ENCODE results near the gene TEC. TPM values are rescaled to one million over a fixed set of nuclear protein-coding genes. Genes with fewer than 3 reads are reported as not detected.

TEC gene
- total and polyA plus RNA-seq, 3 experiments from 2014 or later = 1.6 to 2.4 (median 1.6) TPM

DNA sequence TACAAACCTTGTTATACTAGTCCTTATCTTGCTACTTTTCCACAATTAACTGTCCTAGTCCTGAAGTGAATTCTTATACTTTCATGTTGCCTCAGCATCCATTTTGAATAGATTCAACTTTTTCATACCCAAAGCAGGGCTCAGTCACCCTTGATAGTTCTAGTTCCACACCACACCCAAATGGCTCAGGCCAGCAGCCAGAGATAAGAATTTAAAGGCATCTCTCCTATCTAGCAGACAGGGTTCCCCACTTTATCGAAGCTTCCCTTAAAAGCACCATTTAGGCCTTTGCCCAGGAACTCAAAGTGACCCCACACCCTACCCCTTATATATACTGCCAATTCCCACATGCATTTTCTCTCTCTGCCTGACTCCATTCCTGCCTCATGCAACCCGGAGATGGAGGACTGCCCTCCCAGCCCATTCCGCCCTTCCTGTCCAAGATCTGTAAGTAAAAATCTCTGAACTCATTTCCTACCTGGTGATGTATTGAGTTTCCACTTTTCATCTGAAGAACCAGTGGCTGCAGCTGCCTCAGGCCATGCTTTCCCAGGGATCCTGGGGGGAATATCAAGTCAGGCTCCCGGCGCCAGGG, 71.9 kb downstream of the TEC start:
- Mint-ChIP-seq H3K27ac (no peak overlapping the region), H3K4me1 (peaks cover 7 to 21% (median 17%) of the 10 kb centered on the region in 3 donors), H3K4me3 (no peak overlapping the region), H3K9me3 (no peaks in the 10 kb centered on the region), H3K27me3 (peaks cover 0 to 7% of the 10 kb centered on the region in 2 donors), H3K36me3 (peaks cover 0 to 14% (median 0%) of the 10 kb centered on the region in 3 donors)
- POLR2A ChIA-PET = no interaction called here
- Histone ChIP-seq H3K27me3 (ENCODE audit: insufficient read depth, low read length, poor library complexity, severe bottlenecking) (no peaks in the 10 kb centered on the region), H3K36me3 (ENCODE audit: insufficient read depth, low read length) (no peaks in the 10 kb centered on the region), H3K9me3 (ENCODE audit: low read length) (no peaks in the 10 kb centered on the region), H3K4me3 (ENCODE audit: low read length) (no peak overlapping the region), H3K4me1 (ENCODE audit: insufficient read depth, low read length) (no peaks in the 10 kb centered on the region), H3K27ac (ENCODE audit: low read depth, low read length) (no peak overlapping the region)
- no peak for DNase-seq
- CTCF ChIA-PET = no interaction called here

GRCh38 chr4:48196758-48197504, 72.7 kb downstream of the TEC start:
- Histone ChIP-seq H3K4me1 (ENCODE audit: insufficient read depth, low read length) (no peaks in the 10 kb centered on the region), H3K9me3 (ENCODE audit: low read length) (no peaks in the 10 kb centered on the region), H3K27me3 (ENCODE audit: insufficient read depth, low read length, poor library complexity, severe bottlenecking) (no peaks in the 10 kb centered on the region), H3K27ac (ENCODE audit: low read depth, low read length) (no peak overlapping the region), H3K4me3 (ENCODE audit: low read length) (no peak overlapping the region), H3K36me3 (ENCODE audit: insufficient read depth, low read length) (no peaks in the 10 kb centered on the region)
- no peak overlapping the region for H3K4me3 Mint-ChIP-seq
- peaks cover 7 to 21% (median 17%) of the 10 kb centered on the region in 3 donors for H3K4me1 Mint-ChIP-seq
- ChIA-PET POLR2A (no interaction called here), CTCF (no interaction called here)
- H3K27me3 Mint-ChIP-seq = peaks cover 0 to 7% of the 10 kb centered on the region in 2 donors
- no peaks in the 10 kb centered on the region for H3K9me3 Mint-ChIP-seq
- H3K36me3 Mint-ChIP-seq = peaks cover 0 to 14% (median 0%) of the 10 kb centered on the region in 3 donors
- DNase-seq = no peak
- H3K27ac Mint-ChIP-seq = no peak overlapping the region

- peaks cover 0 to 6% (median 0%) of the 10 kb centered on the region in 3 donors for H3K36me3 Mint-ChIP-seq
- CTCF ChIA-PET = no interaction called here
- H3K9me3 Mint-ChIP-seq = no peaks in the 10 kb centered on the region
- Histone ChIP-seq H3K4me3 (ENCODE audit: low read length) (no peak overlapping the region), H3K36me3 (ENCODE audit: insufficient read depth, low read length) (no peaks in the 10 kb centered on the region), H3K27me3 (ENCODE audit: insufficient read depth, low read length, poor library complexity, severe bottlenecking) (no peaks in the 10 kb centered on the region), H3K9me3 (ENCODE audit: low read length) (no peaks in the 10 kb centered on the region), H3K4me1 (ENCODE audit: insufficient read depth, low read length) (no peaks in the 10 kb centered on the region), H3K27ac (ENCODE audit: low read depth, low read length) (no peak overlapping the region)
- no peaks in the 10 kb centered on the region for H3K27me3 Mint-ChIP-seq
- peaks cover 7 to 21% (median 17%) of the 10 kb centered on the region in 3 donors for H3K4me1 Mint-ChIP-seq
- DNase-seq = no peak
- peak overlapping the region in 1 of 7 donors; percentile 55 for H3K4me3 Mint-ChIP-seq
- POLR2A ChIA-PET = no interaction called here
- H3K27ac Mint-ChIP-seq = peak overlapping the region in 1 of 8 donors; percentile 78
These were observed 73.8 kb downstream of the TEC start for GRCh38 chr4:48195853-48196252.

DNA sequence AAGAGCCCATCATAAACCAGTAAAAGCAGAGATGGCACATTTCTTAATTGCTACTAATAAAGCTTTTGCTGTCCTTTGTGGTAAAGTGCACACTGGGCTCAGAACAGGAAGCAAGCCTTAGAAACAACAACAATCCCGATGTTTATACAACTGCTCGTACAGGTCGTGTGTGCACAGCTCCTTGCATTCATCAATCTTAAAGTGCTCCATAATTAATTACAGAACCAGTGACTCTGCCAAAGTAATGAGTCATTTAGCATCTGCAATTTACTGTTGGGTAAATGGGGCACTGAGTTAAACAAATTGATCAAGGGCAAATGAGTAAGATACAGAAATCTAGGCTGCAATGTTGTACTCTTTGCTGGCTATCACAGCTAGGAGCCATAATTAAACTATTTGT, 74.3 kb downstream of the TEC start:
- Mint-ChIP-seq H3K4me1 (peaks cover 7 to 21% (median 17%) of the 10 kb centered on the region in 3 donors), H3K4me3 (no peak overlapping the region), H3K36me3 (peaks cover 0 to 4% (median 0%) of the 10 kb centered on the region in 3 donors), H3K9me3 (no peaks in the 10 kb centered on the region), H3K27me3 (peaks cover 0 to under 1% of the 10 kb centered on the region in 2 donors), H3K27ac (peak overlapping the region in 1 of 8 donors; percentile 19)
- Histone ChIP-seq H3K4me1 (ENCODE audit: insufficient read depth, low read length) (no peaks in the 10 kb centered on the region), H3K27me3 (ENCODE audit: insufficient read depth, low read length, poor library complexity, severe bottlenecking) (no peaks in the 10 kb centered on the region), H3K36me3 (ENCODE audit: insufficient read depth, low read length) (no peaks in the 10 kb centered on the region), H3K4me3 (ENCODE audit: low read length) (no peak overlapping the region), H3K27ac (ENCODE audit: low read depth, low read length) (no peak overlapping the region), H3K9me3 (ENCODE audit: low read length) (no peaks in the 10 kb centered on the region)
- ChIA-PET CTCF (no interaction called here), POLR2A (no interaction called here)
- no peak for DNase-seq

GRCh38 chr4:48194971-48195370, 74.7 kb downstream of the TEC start:
- no peak for DNase-seq
- peaks cover 0 to 2% (median 0%) of the 10 kb centered on the region in 3 donors for H3K36me3 Mint-ChIP-seq
- peak overlapping the region in 1 of 8 donors; percentile 64 for H3K27ac Mint-ChIP-seq
- H3K4me1 Mint-ChIP-seq = peaks cover 7 to 21% (median 17%) of the 10 kb centered on the region in 3 donors
- no peaks in the 10 kb centered on the region for H3K9me3 Mint-ChIP-seq
- Histone ChIP-seq H3K36me3 (ENCODE audit: insufficient read depth, low read length) (no peaks in the 10 kb centered on the region), H3K4me3 (ENCODE audit: low read length) (no peak overlapping the region), H3K27me3 (ENCODE audit: insufficient read depth, low read length, poor library complexity, severe bottlenecking) (no peaks in the 10 kb centered on the region), H3K4me1 (ENCODE audit: insufficient read depth, low read length) (no peaks in the 10 kb centered on the region), H3K9me3 (ENCODE audit: low read length) (no peaks in the 10 kb centered on the region), H3K27ac (ENCODE audit: low read depth, low read length) (no peak overlapping the region)
- peaks cover 0 to 4% of the 10 kb centered on the region in 2 donors for H3K27me3 Mint-ChIP-seq
- POLR2A ChIA-PET = no interaction called here
- CTCF ChIA-PET = no interaction called here
- no peak overlapping the region for H3K4me3 Mint-ChIP-seq

DNA sequence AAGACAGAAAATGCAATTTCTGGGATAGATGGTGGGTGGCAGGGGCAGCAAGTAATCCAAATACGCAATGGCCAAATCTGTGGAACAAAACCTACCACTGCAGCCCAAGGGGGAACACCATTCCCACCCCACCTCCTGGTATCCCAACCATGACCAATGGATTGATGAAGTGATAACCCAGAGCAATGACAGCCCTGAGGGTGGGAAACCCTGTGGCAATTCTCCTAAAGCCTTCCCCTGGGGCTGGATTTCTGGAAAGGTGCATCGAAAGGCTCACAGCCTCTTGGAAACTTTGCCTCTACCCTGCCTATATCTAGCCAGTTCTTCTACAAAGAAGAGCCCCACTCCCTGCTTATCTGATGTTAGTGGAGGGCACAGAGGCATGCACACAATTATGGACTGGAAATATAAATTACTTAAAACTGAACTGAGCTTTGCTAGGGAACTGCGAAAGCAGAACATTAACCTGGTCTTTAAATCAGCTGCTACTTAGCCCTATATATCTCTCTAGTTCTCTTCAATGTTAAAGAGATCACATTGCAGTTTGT, 75.6 kb downstream of the TEC start:
- ChIA-PET POLR2A (no interaction called here), CTCF (no interaction called here)
- Mint-ChIP-seq H3K27ac (peak overlapping the region in 1 of 8 donors; percentile 51), H3K36me3 (no peaks in the 10 kb centered on the region), H3K27me3 (peaks cover 0 to 4% of the 10 kb centered on the region in 2 donors), H3K4me1 (peaks cover 7 to 21% (median 17%) of the 10 kb centered on the region in 3 donors), H3K4me3 (no peak overlapping the region), H3K9me3 (no peaks in the 10 kb centered on the region)
- no peak for DNase-seq
- H3K36me3 ChIP-seq (ENCODE audit: insufficient read depth, low read length) = no peaks in the 10 kb centered on the region
- no peaks in the 10 kb centered on the region for H3K9me3 ChIP-seq (ENCODE audit: low read length)
- no peaks in the 10 kb centered on the region for H3K27me3 ChIP-seq (ENCODE audit: insufficient read depth, low read length, poor library complexity, severe bottlenecking)
- no peak overlapping the region for H3K27ac ChIP-seq (ENCODE audit: low read depth, low read length)
- H3K4me1 ChIP-seq (ENCODE audit: insufficient read depth, low read length) = no peaks in the 10 kb centered on the region
- H3K4me3 ChIP-seq (ENCODE audit: low read length) = no peak overlapping the region

DNA sequence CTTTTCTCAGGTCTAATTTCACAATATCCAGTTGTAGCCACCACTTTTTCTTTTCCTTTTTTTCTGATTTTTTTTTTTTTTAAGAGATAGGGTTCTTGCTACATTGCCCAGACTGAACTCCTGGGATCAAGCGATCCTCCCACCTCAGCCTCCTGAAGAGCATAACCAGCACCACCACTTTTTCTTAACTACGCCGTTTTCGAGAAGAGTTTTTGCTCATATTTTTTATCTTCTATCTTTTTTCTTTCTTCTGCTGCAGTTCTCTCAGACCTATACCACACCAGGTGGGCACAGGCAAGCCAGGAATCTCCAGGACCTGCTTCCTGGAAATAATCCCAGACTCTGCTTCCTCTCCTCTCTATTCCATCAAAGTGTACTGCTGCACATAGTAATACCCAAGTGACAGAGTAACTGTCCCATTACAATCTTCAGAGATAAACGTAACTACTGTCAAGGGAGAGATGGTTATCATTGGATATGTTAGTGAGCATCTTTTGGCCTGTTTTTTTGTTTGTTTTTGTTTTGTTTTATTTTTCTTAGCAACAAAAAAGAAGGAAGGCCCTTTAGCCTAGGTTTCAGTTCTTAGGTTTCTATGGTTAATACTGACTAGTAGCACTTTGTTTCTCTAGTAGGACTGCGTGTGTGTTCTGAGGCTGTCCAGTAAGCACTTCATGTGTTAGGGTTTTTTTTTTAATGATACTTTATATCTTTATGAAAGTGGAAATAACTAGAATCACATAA, 76.4 kb downstream of the TEC start:
- no peaks in the 10 kb centered on the region for H3K36me3 ChIP-seq (ENCODE audit: insufficient read depth, low read length)
- Mint-ChIP-seq H3K27me3 (peaks cover 0 to 4% of the 10 kb centered on the region in 2 donors), H3K4me3 (no peak overlapping the region), H3K4me1 (peaks cover 7 to 21% (median 17%) of the 10 kb centered on the region in 3 donors), H3K9me3 (no peaks in the 10 kb centered on the region), H3K36me3 (no peaks in the 10 kb centered on the region), H3K27ac (no peak overlapping the region)
- DNase-seq = no peak
- CTCF ChIA-PET = no interaction called here
- H3K4me1 ChIP-seq (ENCODE audit: insufficient read depth, low read length) = no peaks in the 10 kb centered on the region
- H3K27me3 ChIP-seq (ENCODE audit: insufficient read depth, low read length, poor library complexity, severe bottlenecking) = no peaks in the 10 kb centered on the region
- H3K27ac ChIP-seq (ENCODE audit: low read depth, low read length) = no peak overlapping the region
- H3K9me3 ChIP-seq (ENCODE audit: low read length) = no peaks in the 10 kb centered on the region
- H3K4me3 ChIP-seq (ENCODE audit: low read length) = no peak overlapping the region
- POLR2A ChIA-PET = no interaction called here

DNA sequence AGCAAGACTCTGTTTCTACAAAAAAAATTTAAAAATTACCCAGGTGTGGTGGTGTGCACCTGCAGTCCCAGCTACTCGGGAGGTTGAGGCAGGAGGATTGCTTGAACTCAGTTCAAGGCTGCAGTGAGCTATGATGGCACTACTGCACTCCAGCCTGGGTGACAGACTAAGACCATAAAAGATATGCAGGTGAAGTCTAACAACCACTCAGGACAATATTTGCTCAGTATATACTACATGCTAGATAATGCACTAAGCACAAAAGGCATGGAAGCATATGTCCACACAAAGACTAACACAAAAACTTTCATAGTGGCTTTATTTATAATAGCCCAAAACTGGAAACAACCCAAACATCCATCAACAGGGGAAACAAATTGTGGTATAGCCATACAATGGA, 77.9 kb downstream of the TEC start:
- H3K27me3 ChIP-seq (ENCODE audit: insufficient read depth, low read length, poor library complexity, severe bottlenecking) = no peaks in the 10 kb centered on the region
- ChIA-PET CTCF (no interaction called here), POLR2A (no interaction called here)
- peaks cover 7 to 21% (median 17%) of the 10 kb centered on the region in 3 donors for H3K4me1 Mint-ChIP-seq
- no peak overlapping the region for H3K27ac Mint-ChIP-seq
- no peak overlapping the region for H3K4me3 ChIP-seq (ENCODE audit: low read length)
- no peaks in the 10 kb centered on the region for H3K9me3 ChIP-seq (ENCODE audit: low read length)
- H3K36me3 ChIP-seq (ENCODE audit: insufficient read depth, low read length) = no peaks in the 10 kb centered on the region
- H3K27me3 Mint-ChIP-seq = peaks cover 0 to 4% of the 10 kb centered on the region in 2 donors
- no peak overlapping the region for H3K4me3 Mint-ChIP-seq
- H3K36me3 Mint-ChIP-seq = no peaks in the 10 kb centered on the region
- H3K4me1 ChIP-seq (ENCODE audit: insufficient read depth, low read length) = no peaks in the 10 kb centered on the region
- no peak for DNase-seq
- H3K9me3 Mint-ChIP-seq = no peaks in the 10 kb centered on the region
- H3K27ac ChIP-seq (ENCODE audit: low read depth, low read length) = no peak overlapping the region

Measured in CD8-positive, alpha-beta memory T cell (primary cell).